Endodermal cell (in vitro differentiated cells): ENCODE measurements around the gene ADAMTS2. TPM values are rescaled to one million over a fixed set of nuclear protein-coding genes. Genes with fewer than 3 reads are reported as not detected.

ENCODE experiments used
- DNase-seq: peaks from one replicate; pipeline ENCODE4 v3.0.0-alpha.2; 2017
- H3K27ac ChIP-seq: 2 replicates; pipeline ENCODE4 v1.5.1; 2013; ENCODE audit warnings: mild to moderate bottlenecking, low read depth, low read length, moderate library complexity
- H3K27me3 ChIP-seq: 2 replicates; pipeline ENCODE4 v1.6.1; 2013; ENCODE audit warnings: mild to moderate bottlenecking, low read length, moderate library complexity; ENCODE audit not compliant: insufficient read depth, control insufficient read depth, poor library complexity, severe bottlenecking
- H3K36me3 ChIP-seq: 2 replicates; pipeline ENCODE4 v1.7.0; 2013; ENCODE audit warnings: mild to moderate bottlenecking, low read length, moderate library complexity; ENCODE audit not compliant: control insufficient read depth, insufficient read depth
- H3K4me1 ChIP-seq: one replicate; pipeline ENCODE4 v1.7.0; 2013; ENCODE audit warnings: low read length; ENCODE audit not compliant: control insufficient read depth, insufficient read depth
- H3K4me3 ChIP-seq: 2 replicates; pipeline ENCODE4 v1.5.1; 2013; ENCODE audit warnings: mild to moderate bottlenecking, low read length, moderate library complexity
- H3K9ac ChIP-seq: 2 replicates; pipeline ENCODE4 v1.6.1; 2013; ENCODE audit warnings: mild to moderate bottlenecking, low read length, moderate library complexity; ENCODE audit not compliant: poor library complexity, severe bottlenecking; ENCODE audit errors: extremely low read depth
- H3K9me3 ChIP-seq: 2 replicates; pipeline ENCODE4 v1.6.1; 2013; ENCODE audit warnings: mild to moderate bottlenecking, low read length, moderate library complexity; ENCODE audit not compliant: control insufficient read depth
- H3K27ac Mint-ChIP-seq: 2 replicates; pipeline ENCODE4 v1.8.0; 2020; ENCODE audit warnings: mixed read lengths
- H3K27me3 Mint-ChIP-seq: 2 replicates; pipeline ENCODE4 v1.8.0; 2021; ENCODE audit warnings: mild to moderate bottlenecking, mixed read lengths; ENCODE audit not compliant: insufficient read depth
- H3K36me3 Mint-ChIP-seq: 2 replicates; pipeline ENCODE4 v1.8.0; 2020; ENCODE audit warnings: low read depth, mixed read lengths
- H3K4me1 Mint-ChIP-seq: 2 replicates; pipeline ENCODE4 v1.8.0; 2020; ENCODE audit warnings: mixed read lengths
- H3K4me3 Mint-ChIP-seq: 2 replicates; pipeline ENCODE4 v1.8.0; 2020; ENCODE audit warnings: mild to moderate bottlenecking, moderate library complexity, mixed read lengths
- H3K9me3 Mint-ChIP-seq: 2 replicates; pipeline ENCODE4 v1.8.0; 2020; ENCODE audit warnings: mild to moderate bottlenecking, mixed read lengths
- WGBS, 2 experiments: methylation state at CpG; one replicate each; pipeline versions ENCODE4 v1.1.5 to v1.1.7; 2013; ENCODE audit warnings: missing lambda C conversion rate in 2 of 2, mixed read lengths in 1 of 2; ENCODE audit not compliant: insufficient coverage in 1 of 2, insufficient read length in 1 of 2; 5-methylcytosine and 5-hydroxymethylcytosine counted together
- total RNA-seq, 2 donors: library from RNA; stranded (reverse); fragmentation: NEBNext Ultra II Directional in 1 of 2; extraction: Animal tissue kit (Norgen Biotek cat#: 25700) in 1 of 2; gene quantifications; 2 replicates in 1 of 2; 3 replicates in 1 of 2; pipeline ENCODE4 v1.2.1, GENCODE V29; 2021
- TF ChIP-seq, protein P1 (sequence below): fragments of 200-600 bp; sonication (generic); conservative IDR thresholded peaks from 2 replicates; pipeline ENCODE4 v1.5.0; 2021; ENCODE audit warnings: antibody characterized with exemption, mild to moderate bottlenecking

The ADAMTS2 gene
- total RNA-seq, 2 donors from 2014 or later = 1.2 to 2.6 TPM

- H3K9me3 Mint-ChIP-seq = peaks cover 19% of the 10 kb centered on the region
Observed at GRCh38 chr5:179163236-179164155, 181.8 kb downstream of the ADAMTS2 start.

DNA sequence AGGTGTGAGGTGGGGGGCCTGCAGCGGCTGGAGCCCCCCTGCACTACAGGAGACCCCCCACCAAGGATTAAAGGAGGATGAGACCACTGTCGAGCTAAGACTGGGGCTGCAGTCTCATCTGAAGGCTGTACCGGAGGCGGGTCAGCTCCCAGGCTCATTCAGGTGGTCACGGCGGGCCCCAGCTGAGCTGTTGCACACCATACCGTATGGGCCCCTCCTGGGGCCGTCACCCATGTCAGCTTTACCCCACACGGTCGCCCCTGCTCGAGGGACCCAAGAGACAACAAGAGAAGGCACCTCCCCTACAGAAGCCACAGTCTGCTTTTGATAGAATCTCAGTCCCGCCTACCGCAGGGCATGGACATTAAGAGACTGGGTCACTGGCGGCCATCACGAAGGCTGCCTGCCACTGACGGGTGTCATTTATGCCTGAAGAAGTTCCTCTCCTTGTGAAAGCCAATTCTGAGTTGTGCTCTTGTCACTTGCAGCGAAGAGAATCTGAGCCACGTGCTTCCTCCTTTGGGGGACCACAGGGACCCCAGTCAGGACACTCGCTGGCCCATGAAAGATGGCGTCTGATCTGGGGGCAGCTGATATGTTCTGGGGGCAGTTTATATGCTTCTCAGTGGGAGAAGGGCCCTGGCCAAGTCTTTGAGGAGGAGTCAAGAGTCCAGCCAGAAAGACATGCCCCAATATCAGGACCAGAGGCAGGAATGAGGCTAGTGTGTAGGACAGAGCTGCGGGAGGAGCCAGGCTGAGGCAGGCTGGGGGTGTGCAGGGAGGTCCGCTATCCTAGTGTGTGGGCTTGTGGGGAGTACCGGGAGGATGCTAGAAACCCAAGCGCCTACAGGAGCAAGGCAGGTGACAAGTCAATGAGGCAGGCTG is 182.7 kb downstream of the ADAMTS2 start:
- Histone ChIP-seq H3K27me3 (peaks cover 3% of the 10 kb centered on the region), H3K9me3 (no peaks in the 10 kb centered on the region), H3K27ac (no peak overlapping the region), H3K36me3 (no peaks in the 10 kb centered on the region), H3K4me3 (no peak overlapping the region), H3K9ac (no peak overlapping the region), H3K4me1 (no peaks in the 10 kb centered on the region)
- Mint-ChIP-seq H3K36me3 (no peaks in the 10 kb centered on the region), H3K4me3 (no peak overlapping the region), H3K4me1 (no peaks in the 10 kb centered on the region), H3K9me3 (peaks cover 23% of the 10 kb centered on the region), H3K27ac (no peak overlapping the region), H3K27me3 (no peaks in the 10 kb centered on the region)
- 89 to 91% methylated on average over 18 to 24 of the region's 24 CpGs for WGBS, 2 experiments
- TF ChIP-seq, protein P1, sequence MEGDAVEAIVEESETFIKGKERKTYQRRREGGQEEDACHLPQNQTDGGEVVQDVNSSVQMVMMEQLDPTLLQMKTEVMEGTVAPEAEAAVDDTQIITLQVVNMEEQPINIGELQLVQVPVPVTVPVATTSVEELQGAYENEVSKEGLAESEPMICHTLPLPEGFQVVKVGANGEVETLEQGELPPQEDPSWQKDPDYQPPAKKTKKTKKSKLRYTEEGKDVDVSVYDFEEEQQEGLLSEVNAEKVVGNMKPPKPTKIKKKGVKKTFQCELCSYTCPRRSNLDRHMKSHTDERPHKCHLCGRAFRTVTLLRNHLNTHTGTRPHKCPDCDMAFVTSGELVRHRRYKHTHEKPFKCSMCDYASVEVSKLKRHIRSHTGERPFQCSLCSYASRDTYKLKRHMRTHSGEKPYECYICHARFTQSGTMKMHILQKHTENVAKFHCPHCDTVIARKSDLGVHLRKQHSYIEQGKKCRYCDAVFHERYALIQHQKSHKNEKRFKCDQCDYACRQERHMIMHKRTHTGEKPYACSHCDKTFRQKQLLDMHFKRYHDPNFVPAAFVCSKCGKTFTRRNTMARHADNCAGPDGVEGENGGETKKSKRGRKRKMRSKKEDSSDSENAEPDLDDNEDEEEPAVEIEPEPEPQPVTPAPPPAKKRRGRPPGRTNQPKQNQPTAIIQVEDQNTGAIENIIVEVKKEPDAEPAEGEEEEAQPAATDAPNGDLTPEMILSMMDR = no peak
- DNase-seq = no peak

More at GRCh38 chr5:179163236-179164155, 181.8 kb downstream of the ADAMTS2 start:
- TF ChIP-seq, protein P1 = no peak
- no peaks in the 10 kb centered on the region for H3K4me1 ChIP-seq
- no peaks in the 10 kb centered on the region for H3K9me3 ChIP-seq
- no peaks in the 10 kb centered on the region for H3K27me3 Mint-ChIP-seq
- no peaks in the 10 kb centered on the region for H3K36me3 ChIP-seq
- H3K27ac ChIP-seq = no peak overlapping the region
- no peak overlapping the region for H3K4me3 Mint-ChIP-seq
- no peak for DNase-seq
- 89 to 97% methylated on average over 7 to 15 of the region's 15 CpGs for WGBS, 2 experiments
- peaks cover 7% of the 10 kb centered on the region for H3K27me3 ChIP-seq
- H3K27ac Mint-ChIP-seq = no peak overlapping the region
- no peak overlapping the region for H3K4me3 ChIP-seq
- H3K4me1 Mint-ChIP-seq = no peaks in the 10 kb centered on the region
- no peak overlapping the region for H3K9ac ChIP-seq
- H3K36me3 Mint-ChIP-seq = no peaks in the 10 kb centered on the region

DNA sequence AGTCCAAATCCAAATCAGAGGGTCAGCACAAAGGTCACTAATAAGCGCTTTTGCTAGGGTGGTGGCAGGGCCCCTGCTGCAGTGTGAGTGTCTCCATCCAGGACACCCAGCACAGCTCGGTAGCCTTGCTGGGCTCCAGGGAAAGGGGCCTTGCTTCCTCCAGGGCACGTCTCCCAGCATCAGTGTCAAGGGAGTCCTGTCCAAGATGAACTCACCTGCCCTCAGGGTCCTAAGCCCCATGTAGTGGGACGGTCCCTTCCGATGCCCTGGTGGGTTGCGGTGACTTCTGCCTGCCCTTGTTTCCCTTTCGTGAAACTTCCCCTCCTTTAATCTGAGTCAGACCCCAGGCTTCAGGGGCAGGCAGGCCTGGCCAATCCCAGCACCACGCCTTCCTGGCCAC is 183.4 kb downstream of the ADAMTS2 start:
- H3K27ac ChIP-seq = no peak overlapping the region
- no peak overlapping the region for H3K9ac ChIP-seq
- Mint-ChIP-seq H3K27ac (no peak overlapping the region), H3K4me3 (no peak overlapping the region), H3K4me1 (no peaks in the 10 kb centered on the region), H3K27me3 (no peaks in the 10 kb centered on the region), H3K9me3 (peaks cover 23% of the 10 kb centered on the region), H3K36me3 (no peaks in the 10 kb centered on the region)
- no peaks in the 10 kb centered on the region for H3K9me3 ChIP-seq
- no peak for DNase-seq
- TF ChIP-seq, protein P1 = no peak
- H3K4me3 ChIP-seq = no peak overlapping the region
- H3K4me1 ChIP-seq = no peaks in the 10 kb centered on the region
- H3K27me3 ChIP-seq = no peaks in the 10 kb centered on the region
- no peaks in the 10 kb centered on the region for H3K36me3 ChIP-seq
- WGBS, 2 experiments = 91 to 96% methylated on average over 3 to 8 of the region's 8 CpGs
